Endothelial cell of umbilical vein (primary cell): ENCODE results near the gene C1QL2.

Source experiments
- EZH2 ChIP-seq: IDR thresholded peaks from 2 replicates; pipeline ENCODE4 v1.6.1; 2012; ENCODE audit warnings: borderline replicate concordance, low read depth, mild to moderate bottlenecking, moderate library complexity, low read length, inconsistent platforms; ENCODE audit not compliant: severe bottlenecking
- FOS ChIP-seq: IDR thresholded peaks from 2 replicates; pipeline ENCODE4 v1.6.1; 2011; ENCODE audit warnings: mild to moderate bottlenecking, low read length, moderate library complexity, borderline replicate concordance; ENCODE audit not compliant: insufficient read depth
- JUN ChIP-seq: IDR thresholded peaks from 2 replicates; pipeline ENCODE4 v1.6.1; 2011; ENCODE audit warnings: borderline replicate concordance, low read depth; ENCODE audit not compliant: insufficient read length, insufficient read depth
- MAX ChIP-seq: IDR thresholded peaks from 2 replicates; pipeline ENCODE4 v1.6.1; 2011; ENCODE audit not compliant: insufficient read depth, insufficient read length
- POLR2A ChIP-seq: IDR thresholded peaks from 2 replicates; pipeline ENCODE4 v1.6.1; 2012; ENCODE audit warnings: low read depth, mild to moderate bottlenecking, control low read depth, low read length
- POLR2AphosphoS5 ChIP-seq: IDR thresholded peaks from 2 replicates; pipeline ENCODE4 v1.6.1; 2012; ENCODE audit warnings: low read depth, mild to moderate bottlenecking, control low read depth, low read length, moderate library complexity; ENCODE audit not compliant: insufficient read depth
- TF ChIP-seq, protein P1 (sequence below), 2 donors: IDR thresholded peaks; 1 replicate in 1 of 2; 2 replicates in 1 of 2; pipeline ENCODE4 v1.5.1; 2011; ENCODE audit warnings: low read length in 2 of 2, mild to moderate bottlenecking in 2 of 2, moderate library complexity in 2 of 2, control low read depth in 1 of 2, inconsistent platforms in 1 of 2, low read depth in 1 of 2; ENCODE audit not compliant: insufficient read depth in 1 of 2; ENCODE audit errors: extremely low read depth in 1 of 2

- TF ChIP-seq POLR2A (no peak), JUN (no peak), POLR2AphosphoS5 (no peak), MAX (no peak), EZH2 (no peak), FOS (no peak)
- TF ChIP-seq, protein P1, sequence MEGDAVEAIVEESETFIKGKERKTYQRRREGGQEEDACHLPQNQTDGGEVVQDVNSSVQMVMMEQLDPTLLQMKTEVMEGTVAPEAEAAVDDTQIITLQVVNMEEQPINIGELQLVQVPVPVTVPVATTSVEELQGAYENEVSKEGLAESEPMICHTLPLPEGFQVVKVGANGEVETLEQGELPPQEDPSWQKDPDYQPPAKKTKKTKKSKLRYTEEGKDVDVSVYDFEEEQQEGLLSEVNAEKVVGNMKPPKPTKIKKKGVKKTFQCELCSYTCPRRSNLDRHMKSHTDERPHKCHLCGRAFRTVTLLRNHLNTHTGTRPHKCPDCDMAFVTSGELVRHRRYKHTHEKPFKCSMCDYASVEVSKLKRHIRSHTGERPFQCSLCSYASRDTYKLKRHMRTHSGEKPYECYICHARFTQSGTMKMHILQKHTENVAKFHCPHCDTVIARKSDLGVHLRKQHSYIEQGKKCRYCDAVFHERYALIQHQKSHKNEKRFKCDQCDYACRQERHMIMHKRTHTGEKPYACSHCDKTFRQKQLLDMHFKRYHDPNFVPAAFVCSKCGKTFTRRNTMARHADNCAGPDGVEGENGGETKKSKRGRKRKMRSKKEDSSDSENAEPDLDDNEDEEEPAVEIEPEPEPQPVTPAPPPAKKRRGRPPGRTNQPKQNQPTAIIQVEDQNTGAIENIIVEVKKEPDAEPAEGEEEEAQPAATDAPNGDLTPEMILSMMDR (IDR thresholded peaks at IDR 0.05; ENCODE audit: extremely low read depth in 1 of 2, insufficient read depth in 1 of 2, low read depth in 1 of 2, low read length in 2 of 2) = no peak
Observed at GRCh38 chr2:119112770-119113488, 45.6 kb downstream of the C1QL2 start.
